Suppressor macrophage treated with lipopolysaccharide for 1 hour (primary cell): ENCODE measurements around the gene RBMS3.
A peak's percentile ranks its signal among the peaks of the same experiment; 100 is the strongest.

Experiments
- DNase-seq, 3 donors: peaks; one replicate each; pipeline ENCODE4 v3.0.0-alpha.2; 2020 to 2022

The RBMS3 gene

DNA sequence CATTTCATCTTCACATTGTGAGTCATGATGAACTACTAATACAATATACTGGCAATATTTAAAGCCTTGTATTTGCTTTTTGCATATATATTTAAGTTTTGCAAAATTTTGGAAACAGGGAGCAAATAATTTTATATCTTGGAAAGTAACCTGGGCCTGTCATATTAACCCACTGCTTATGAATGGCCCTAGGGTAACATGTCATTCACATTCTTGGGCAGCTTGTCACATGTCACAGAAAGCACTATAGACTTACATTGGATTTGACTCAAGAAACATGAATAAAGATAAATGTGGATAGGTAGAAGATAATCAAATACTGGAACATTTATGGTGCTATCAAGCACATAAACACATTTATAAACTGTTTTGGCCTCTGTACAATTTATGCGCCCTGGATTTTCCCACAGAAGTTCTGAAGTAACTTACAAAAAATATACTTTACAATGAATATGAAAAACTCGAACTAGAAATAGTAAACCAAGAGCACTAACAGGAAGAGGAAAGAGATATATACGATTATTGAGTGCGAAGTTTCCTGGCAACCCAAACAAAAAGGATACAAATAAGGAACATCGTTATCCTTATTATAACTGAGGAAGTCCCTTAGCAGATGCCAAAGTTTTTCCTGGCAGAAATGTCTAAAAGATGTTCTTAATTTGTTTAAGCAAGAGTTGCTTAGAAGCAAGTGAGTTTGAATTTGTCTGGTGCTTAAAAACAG is 257.2 kb downstream of the RBMS3 start:
- DNase-seq = no peak

DNA sequence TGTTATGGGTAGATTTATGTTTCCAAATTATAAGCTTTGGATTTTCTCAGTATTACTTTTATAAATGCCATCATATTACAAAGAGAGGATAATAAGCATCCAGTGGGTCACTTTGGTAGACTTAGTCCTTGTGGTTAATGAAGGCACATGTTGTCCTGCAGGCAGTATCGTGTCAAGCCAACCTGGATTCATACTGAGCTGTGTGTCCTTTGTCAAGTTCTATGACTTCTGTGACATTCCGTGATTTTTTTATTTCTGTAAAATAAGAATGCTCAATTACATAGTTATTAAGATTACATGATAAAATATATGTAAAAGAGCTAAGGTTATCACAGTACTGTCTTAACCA is 257.7 kb downstream of the RBMS3 start:
- DNase-seq = no peak

DNA sequence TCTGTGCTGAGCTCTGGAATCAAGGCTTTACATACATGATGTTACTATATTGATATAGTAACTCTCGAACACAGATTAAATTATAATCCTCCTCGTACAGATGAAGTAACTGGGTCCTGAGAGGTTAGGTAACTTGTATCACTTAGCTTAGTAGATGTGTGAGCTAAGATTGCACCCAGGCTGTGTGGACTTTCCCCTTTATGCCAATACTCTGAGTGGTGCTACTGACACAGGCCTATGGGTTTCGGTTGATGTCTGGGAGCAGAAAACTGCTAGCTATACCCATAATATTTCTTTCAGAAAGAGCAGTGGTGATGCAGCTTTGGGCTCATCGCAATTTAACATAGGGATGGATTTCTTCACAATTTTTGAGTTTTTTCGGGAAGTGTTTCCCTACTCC is 259.7 kb downstream of the RBMS3 start:
- no peak for DNase-seq

DNA sequence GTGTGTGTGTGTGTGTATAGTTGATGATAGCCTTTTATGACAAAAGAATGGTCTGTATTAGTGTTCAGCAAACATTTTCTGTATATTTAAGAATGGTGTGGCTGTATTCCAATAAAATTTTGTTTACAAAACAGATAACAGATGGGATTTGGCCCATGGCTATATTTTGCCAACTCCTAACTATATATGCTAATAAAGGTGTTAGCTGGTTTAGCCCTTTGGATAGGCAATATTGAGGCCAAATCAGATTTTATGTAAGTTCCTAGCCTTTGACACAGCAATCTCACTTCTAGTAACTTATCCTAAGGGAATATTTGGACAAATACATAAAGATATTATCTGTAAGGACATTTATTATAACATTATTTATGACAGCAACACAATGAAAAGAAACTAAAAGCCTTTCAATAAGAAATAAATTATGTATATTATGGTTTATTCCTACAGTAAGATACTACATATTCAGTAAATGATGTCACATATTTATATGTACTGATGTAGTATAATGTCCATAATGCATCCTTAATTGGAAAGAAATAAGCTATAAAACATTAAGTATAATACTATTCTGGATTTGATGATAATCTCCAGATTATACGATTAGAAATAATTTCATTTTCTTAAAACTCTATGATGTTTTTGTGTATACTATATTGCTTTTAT is 264.0 kb downstream of the RBMS3 start:
- DNase-seq = no peak

DNA sequence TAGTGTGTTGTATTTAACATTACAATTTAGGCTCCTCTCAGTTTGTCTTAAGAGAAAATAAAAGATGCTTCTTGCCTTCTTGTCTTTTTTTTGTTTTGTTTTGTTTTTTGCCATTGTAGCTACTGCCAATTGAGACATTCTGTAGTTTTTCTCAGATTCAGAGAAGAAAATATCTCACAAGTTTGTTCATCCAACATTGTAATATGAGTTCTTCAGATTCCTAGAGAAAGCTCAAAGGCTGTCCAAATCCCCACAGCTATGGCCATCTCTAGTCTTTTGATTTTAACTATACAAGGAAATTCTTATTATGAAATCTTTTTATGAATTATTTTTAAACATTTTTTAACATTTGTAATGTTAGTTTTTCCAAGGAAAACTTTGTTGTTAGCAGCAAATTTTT is 264.7 kb downstream of the RBMS3 start:
- DNase-seq = no peak

GRCh38 chr3:29552051-29552450 is 271.2 kb downstream of the RBMS3 start:
- DNase-seq = no peak

GRCh38 chr3:29554566-29554965 is 273.7 kb downstream of the RBMS3 start:
- DNase-seq = no peak

DNA sequence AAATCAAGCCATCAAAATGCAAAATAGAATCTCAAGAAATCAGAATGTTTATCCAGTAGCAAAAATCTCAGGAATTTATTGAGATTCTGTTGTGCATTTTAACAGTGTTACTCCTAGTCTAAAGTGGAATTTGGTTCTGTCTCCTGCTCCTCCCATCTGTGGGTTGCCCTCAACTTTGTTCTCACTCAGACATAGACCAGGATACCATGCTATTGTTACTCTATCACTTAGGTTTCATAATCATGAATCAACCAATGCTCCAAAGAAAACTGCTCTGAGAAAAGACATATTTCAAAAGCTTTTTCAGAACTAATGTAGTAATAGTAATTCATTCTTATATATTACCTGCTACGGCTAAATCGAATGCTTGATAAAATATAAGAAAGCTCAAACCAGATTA is 274.7 kb downstream of the RBMS3 start:
- no peak for DNase-seq

DNA sequence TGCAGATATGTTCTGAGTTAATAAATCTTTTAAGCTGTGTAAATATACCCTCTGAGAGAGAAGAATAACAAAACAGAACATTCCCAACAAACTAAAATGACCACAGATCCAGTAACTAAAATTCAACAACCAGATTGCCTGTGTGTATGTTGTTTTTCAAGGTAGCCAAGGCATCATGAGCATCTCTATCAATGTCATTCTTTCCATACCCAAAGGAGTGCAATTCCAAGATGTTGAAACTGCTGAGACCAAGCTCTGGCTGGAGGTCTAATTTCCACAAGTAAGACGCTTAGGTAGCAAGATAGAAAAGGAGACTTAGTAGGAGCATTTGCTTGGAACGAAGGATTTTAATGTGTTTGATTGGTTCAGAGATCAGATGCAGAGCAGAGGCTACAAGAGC is 276.3 kb downstream of the RBMS3 start:
- no peak for DNase-seq

GRCh38 chr3:29557825-29558224 is 277.0 kb downstream of the RBMS3 start:
- DNase-seq = no peak

DNA sequence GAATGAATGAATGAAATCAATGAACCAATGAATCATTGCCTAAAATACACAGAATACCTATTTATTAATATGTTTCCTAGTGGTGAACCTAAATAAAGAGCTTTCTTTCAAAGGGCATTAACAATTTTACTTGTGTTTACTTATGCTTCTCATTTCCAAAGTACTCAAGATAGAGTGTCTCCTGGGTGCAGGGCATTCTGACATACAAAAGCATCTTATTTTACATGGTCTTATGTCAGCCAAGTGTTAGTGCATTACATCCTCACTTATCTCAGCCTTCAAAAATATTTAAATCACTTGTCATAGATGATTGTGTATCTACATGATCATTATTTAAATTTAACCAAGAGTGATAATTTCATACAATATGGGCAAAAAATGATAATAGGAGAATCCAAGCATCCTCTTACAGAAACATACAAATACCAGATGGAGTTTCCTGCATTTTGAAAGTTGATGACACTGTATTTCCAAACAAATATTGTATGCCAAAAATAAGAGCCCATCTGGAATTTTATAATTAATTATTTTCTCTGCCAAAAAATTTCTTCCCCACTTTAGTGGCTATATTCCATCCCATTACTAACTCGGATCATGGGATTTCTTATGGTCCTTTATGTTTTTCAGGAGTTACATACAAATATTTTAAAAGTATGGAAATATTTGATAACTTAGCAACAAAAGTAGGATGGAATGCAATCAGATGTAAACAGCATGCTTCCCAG is 279.0 kb downstream of the RBMS3 start:
- no peak for DNase-seq

DNA sequence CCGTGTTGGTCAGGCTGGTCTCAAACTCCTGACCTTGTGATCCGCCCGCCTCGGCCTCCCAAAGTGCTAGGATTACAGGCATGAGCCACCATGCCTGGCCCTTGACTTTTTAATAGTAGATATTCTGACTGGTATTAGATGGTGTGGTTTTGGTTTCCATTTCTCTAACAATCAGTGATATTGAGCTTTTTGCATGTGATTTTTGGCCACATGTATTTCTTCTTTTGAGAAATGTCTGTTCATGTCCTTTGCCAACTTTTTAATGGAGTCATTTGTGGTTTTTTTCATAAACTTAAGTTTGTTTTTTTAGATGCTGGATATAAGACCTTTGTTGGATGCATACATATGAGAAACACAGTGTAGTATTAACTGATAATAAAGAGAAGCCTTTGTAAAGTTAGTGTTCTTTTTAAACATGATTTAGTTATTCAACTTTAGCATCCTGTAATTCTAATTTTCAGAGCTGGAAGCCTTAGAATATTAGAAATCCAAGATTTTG is 280.8 kb downstream of the RBMS3 start:
- no peak for DNase-seq

GRCh38 chr3:29565236-29565635 is 284.4 kb downstream of the RBMS3 start:
- no peak for DNase-seq

DNA sequence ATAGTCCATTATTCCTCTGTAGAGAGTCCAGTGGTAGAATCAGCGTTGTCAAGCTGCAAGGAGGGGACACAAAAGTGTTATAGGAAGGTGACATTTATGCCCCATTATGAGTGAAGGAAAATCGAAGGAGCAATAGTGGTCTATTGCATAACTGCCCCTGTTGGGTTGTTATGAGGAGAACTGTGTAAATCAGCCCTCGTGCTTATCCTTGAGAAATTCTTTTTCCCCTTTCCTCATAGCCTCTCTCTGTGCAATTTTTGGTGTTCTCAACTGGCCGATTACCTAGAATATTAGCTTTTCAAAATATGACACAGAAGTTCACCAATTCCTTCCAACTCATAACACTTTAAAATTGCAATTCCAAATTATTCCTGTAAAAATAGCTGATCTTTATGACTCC is 286.6 kb downstream of the RBMS3 start:
- no peak for DNase-seq

- no peak for DNase-seq
Observed at GRCh38 chr3:29568355-29568754, 287.5 kb downstream of the RBMS3 start.

- no peak for DNase-seq
Observed at GRCh38 chr3:29576181-29576580, 295.3 kb downstream of the RBMS3 start.

DNA sequence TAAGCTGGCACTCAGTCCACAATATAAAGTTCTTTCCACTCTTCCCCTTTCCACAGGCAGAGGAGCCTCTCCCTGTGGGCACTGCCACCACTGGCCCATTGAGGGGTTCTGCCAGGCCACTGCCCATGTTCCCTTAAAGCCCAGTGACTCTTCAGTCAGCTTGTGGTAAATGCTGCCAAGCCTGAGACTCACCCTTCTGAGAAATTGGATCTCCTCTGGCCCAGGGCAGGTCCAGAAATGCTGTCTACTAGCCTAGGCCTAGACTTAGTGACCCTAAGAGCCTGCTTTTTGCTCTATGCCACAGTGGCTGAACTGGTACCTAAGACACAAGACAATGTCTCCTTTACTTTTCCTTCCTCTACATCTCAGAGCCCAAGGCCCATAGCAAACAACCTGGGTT is 295.8 kb downstream of the RBMS3 start:
- DNase-seq = no peak

GRCh38 chr3:29577250-29577649 is 296.4 kb downstream of the RBMS3 start:
- DNase-seq = no peak

- DNase-seq = no peak
Observed at GRCh38 chr3:29581311-29581710, 300.4 kb downstream of the RBMS3 start.

DNA sequence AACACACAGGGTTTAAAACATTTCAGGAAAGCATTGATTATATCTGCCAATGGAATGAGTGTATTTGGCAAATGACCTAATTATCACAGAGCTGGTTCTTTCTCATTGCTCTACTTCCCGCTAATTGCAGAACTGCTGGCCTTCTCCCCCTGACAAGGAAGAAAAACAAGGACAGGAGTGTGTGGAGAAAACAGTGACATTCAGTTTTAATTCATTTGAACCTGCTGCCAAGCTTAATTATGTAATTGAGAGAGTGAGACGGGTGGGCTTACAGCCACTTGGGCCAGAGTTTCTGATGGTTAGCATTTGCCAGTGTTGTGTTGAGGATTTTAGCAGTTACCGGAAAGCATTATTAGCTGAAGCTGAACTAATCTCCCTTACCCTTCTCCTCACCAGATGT is 301.4 kb downstream of the RBMS3 start:
- no peak for DNase-seq

DNA sequence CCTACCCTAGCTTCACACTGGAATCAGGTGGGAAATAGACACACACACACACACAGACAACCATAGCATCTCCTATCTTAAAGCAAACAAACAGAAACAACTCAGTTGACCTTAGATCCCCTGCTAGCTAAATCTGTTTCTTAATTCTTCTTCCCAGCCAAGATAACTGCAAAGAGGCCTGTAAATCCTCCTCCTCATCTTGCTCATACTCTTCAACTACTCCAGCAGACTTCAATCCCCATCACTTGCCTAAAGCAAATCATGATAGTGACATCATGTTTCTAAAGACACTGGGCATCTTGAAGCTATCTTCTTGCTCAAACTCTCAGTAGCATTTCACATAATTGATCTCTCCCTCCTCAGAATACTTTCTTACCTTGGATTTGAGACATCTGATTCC is 303.0 kb downstream of the RBMS3 start:
- no peak for DNase-seq

GRCh38 chr3:29585368-29585767 is 304.5 kb downstream of the RBMS3 start:
- no peak for DNase-seq

DNA sequence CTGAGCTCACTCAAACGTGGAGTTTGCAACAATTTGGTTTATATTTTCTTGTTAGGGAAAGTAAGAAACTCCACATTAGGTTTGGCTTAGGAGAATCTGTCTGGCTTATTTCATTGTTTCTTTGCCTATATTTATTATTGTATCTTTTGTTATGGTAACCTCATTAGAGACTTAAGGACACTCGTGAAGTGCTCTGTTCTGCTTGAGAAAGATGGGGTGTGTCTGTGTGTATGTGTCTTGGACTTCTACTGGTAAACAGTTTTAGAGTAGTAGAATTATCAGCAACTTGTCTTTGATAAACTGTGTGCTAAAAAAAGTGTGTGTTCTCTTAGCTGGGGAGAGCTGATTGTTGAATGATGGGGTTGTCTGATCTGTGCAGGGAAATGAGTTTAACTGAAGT is 306.5 kb downstream of the RBMS3 start:
- no peak for DNase-seq

GRCh38 chr3:29590012-29590411 is 309.1 kb downstream of the RBMS3 start:
- peak in 1 of 3 donors; percentile 13 for DNase-seq
